Measurements from ENCODE around the gene CER1.

Gene CER1, protein sequence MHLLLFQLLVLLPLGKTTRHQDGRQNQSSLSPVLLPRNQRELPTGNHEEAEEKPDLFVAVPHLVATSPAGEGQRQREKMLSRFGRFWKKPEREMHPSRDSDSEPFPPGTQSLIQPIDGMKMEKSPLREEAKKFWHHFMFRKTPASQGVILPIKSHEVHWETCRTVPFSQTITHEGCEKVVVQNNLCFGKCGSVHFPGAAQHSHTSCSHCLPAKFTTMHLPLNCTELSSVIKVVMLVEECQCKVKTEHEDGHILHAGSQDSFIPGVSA

DNA sequence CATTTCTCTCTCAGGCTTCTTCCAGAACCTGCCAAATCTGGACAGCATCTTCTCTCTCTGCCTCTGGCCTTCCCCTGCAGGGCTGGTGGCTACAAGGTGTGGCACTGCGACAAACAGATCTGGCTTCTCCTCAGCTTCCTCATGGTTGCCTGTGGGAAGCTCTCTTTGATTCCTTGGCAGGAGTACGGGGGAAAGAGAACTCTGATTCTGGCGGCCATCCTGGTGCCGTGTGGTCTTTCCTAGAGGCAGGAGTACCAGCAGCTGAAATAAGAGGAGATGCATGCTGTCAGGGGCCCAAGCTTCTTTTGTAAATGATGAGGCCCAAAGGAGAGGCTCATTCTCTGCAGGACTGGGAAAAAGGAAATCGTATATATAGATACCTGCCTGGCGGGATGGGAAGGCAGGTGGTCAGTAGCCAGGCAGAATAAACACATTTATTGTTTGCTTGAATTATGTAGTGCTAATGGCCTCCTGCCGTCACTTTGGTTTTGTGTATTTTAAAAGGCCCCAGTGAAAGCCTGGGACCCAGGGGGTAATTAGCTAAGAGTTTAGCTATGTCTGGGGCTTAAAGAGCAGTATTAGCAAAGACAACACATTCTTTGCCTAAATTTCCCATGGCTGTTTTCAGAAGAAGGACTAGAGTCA lies at the start of gene CER1:
Gene CER1 (minus strand): TSS at position 343 of the 645 bp plus-strand sequence. CDS start 61 bp downstream, at position 282.
- H3K4me3 ChIP-seq (replicated peaks in 1 of 2; ENCODE audit: low read depth in 2 of 2, low read length in 2 of 2) = no peak within 1 kb of the TSS
- no peak for DNase-seq (ENCODE audit: low read depth in 2 of 2)
- TF ChIP-seq, protein P1, sequence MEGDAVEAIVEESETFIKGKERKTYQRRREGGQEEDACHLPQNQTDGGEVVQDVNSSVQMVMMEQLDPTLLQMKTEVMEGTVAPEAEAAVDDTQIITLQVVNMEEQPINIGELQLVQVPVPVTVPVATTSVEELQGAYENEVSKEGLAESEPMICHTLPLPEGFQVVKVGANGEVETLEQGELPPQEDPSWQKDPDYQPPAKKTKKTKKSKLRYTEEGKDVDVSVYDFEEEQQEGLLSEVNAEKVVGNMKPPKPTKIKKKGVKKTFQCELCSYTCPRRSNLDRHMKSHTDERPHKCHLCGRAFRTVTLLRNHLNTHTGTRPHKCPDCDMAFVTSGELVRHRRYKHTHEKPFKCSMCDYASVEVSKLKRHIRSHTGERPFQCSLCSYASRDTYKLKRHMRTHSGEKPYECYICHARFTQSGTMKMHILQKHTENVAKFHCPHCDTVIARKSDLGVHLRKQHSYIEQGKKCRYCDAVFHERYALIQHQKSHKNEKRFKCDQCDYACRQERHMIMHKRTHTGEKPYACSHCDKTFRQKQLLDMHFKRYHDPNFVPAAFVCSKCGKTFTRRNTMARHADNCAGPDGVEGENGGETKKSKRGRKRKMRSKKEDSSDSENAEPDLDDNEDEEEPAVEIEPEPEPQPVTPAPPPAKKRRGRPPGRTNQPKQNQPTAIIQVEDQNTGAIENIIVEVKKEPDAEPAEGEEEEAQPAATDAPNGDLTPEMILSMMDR (IDR thresholded peaks at IDR 0.05; ENCODE audit: low read depth, low read length) = no peak

DNA sequence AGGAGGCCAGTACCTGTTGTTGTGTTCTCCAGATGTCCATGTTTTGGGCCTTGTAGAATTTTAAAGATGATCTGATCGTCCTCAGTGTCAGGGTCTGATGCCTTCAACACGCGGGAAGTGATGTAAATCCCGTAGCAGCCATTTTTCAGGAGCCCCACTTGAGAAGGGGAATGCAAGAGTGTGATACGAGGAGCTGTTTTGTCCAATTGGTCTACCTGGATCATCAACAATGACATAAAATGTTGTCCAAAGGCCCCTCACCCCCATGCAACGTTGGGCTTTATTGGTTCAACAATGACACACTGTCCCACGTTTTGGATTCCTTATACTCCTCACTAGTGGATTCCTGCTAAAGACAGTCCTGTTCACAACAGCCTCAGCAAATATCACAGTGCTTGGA lies 48.1 kb upstream of the CER1 start:
- TF ChIP-seq, protein P1 (IDR thresholded peaks at IDR 0.05; ENCODE audit: low read depth, low read length) = no peak
- DNase-seq (ENCODE audit: low read depth in 2 of 2) = no peak
- no peak overlapping the region for H3K4me3 ChIP-seq (replicated peaks in 1 of 2; ENCODE audit: low read depth in 2 of 2, low read length in 2 of 2)

DNA sequence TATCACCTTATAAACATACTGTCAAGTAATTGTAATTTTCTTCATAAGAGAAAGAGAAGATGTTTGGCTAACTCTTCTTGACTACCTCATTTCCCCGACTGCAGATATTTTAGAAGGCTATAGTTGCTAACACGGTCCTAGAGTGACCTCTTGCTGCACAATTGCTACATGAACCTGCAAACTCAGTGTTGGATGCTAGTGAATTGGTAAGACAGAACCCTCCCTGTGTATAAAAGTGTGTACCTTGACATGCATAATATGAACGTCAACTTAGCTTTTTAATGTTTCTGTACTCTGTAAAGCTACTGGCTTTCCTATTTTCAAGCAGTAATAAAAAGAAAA lies 46.7 kb upstream of the CER1 start:
- TF ChIP-seq, protein P1 (IDR thresholded peaks at IDR 0.05; ENCODE audit: low read depth, low read length) = peak; percentile 43
- no peak overlapping the region for H3K4me3 ChIP-seq (replicated peaks in 1 of 2; ENCODE audit: low read depth in 2 of 2, low read length in 2 of 2)
- DNase-seq (ENCODE audit: low read depth in 2 of 2) = peak; percentile 55 to 58

DNA sequence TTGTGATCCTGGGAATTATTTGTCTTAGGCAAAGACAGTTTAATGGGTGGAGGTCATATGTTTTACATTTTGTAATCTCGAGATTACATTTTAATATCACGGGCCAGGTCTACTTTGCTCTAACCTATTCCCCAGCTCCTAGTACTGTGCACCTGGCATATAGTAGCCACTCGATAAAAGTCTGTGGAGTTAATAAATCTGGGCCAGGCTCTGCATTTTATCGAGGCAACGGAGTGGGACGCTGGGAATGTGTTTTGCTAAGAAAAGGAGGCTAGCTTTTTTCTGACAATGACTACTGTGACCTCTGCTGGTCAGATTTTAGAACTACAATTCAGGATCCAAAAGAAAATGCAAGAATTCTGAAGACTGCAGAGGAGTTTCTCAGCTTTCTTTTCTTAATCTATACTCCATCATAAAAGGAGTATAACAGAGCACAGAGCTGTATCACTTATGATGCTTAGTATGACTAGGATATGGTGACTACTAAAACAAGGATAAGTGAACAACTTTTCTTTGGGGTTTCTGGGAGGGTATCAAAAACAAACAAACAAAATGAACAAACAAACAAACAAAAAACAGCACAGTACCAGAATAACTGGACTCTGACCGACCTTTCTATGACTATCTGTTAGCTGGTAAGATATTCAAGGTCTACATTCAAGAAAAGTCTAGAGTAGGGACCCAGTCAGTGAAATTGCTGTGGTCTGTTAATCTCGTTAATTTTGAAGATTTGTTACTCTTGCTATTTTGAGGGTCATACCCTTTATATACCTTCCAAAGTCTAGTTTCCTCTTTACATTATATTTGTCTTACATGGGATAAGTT lies 46.1 kb upstream of the CER1 start:
- TF ChIP-seq, protein P1 (IDR thresholded peaks at IDR 0.05; ENCODE audit: low read depth, low read length) = peak; percentile 55
- peak; percentile 73 to 76 for DNase-seq (ENCODE audit: low read depth in 2 of 2)
- no peak overlapping the region for H3K4me3 ChIP-seq (replicated peaks in 1 of 2; ENCODE audit: low read depth in 2 of 2, low read length in 2 of 2)

DNA sequence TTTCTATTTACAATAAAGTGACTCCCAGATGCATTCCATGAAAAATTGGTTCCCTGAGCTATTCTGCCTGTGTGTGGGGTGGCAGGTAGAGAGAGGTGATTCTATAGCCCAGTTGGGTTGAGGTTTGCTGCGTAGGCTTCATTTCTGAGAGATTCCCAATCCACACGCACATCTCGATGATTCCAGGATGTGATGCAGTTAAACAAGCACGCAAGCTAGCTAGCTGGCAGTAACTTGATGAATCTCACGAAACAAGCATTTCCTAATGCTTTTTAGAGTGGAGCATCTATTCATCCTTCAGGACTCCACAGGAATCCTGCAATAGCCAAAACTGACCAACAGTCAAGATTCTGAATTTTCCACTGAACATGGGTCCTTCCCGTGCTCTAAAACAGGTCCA lies 43.8 kb upstream of the CER1 start:
- TF ChIP-seq, protein P1 (IDR thresholded peaks at IDR 0.05; ENCODE audit: low read depth, low read length) = no peak
- DNase-seq (ENCODE audit: low read depth in 2 of 2) = peak; percentile 4 to 39
- no peak overlapping the region for H3K4me3 ChIP-seq (replicated peaks in 1 of 2; ENCODE audit: low read depth in 2 of 2, low read length in 2 of 2)

DNA sequence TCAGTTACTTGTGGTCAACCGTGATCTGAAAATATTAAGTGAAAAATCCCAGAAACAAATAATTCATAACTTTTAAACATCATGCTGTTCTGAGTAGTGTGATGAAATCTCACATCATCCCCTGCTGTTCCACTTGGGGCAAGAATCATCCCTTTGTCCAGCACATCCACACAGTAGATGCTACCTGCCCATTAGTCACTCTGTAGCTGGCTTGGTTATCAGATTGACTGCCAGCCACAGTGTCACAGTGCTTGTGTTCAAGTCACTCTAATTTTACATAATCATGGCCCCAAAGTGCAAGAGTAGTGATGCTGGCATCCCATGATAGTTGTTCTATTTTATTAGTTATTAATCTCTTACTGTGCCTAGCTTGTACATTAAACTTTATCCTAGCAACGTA lies 39.1 kb upstream of the CER1 start:
- DNase-seq (ENCODE audit: low read depth in 2 of 2) = no peak
- TF ChIP-seq, protein P1 (IDR thresholded peaks at IDR 0.05; ENCODE audit: low read depth, low read length) = no peak
- H3K4me3 ChIP-seq (replicated peaks in 1 of 2; ENCODE audit: low read depth in 2 of 2, low read length in 2 of 2) = no peak overlapping the region
